Measurements from ENCODE around the gene SLC38A8.

The SLC38A8 gene

DNA sequence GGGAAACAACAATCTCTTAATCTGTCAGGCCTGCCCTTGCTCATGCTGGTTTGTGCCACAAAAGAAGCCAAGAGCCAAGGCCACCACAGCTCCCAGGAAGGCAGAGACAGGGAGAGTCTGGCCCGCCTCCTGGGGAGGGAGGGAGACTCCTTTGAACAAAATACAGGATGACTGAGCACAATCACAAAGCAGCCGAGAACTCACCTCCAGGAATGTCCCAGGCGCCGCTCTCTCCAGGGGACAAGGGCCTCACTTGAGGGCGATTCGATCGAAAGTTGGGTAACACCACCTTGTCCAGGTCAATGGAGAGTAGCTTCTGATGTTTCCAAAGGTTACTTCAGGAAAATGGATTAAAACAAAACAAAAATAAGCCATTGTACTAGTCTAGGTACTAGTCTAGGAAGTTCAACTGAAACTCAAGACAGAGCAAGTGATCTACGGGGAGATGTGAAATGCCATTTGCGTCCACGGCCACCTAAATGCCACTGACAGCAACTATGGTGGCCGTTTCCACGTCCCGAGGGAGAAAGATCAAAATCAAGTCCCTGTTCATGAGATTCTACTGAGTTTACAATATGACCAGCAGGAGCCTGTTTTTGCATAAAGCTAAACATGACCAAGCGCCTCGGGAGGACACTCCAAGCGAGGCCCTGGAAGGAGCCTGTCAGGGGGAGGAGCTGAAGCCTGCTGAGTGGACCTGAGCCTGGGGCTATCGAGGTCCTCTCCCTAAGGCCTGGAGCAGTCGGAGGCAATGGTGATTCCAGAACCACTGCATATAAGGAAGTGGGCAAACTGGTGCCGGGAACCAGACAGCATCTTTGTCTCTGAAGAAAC is 13.4 kb upstream of the SLC38A8 start:
- no peak for FAIRE-seq
- DNase-seq (ENCODE audit: insufficient read length), result no peak
- TF ChIP-seq POLR2A (IDR thresholded peaks at IDR 0.05; ENCODE audit: low read depth, low read length) (no peak), POLR2AphosphoS5 (IDR thresholded peaks at IDR 0.05; ENCODE audit: low read depth, low read length) (no peak), TAF1 (IDR thresholded peaks at IDR 0.05; ENCODE audit: borderline replicate concordance, low read depth, low read length) (no peak)

DNA sequence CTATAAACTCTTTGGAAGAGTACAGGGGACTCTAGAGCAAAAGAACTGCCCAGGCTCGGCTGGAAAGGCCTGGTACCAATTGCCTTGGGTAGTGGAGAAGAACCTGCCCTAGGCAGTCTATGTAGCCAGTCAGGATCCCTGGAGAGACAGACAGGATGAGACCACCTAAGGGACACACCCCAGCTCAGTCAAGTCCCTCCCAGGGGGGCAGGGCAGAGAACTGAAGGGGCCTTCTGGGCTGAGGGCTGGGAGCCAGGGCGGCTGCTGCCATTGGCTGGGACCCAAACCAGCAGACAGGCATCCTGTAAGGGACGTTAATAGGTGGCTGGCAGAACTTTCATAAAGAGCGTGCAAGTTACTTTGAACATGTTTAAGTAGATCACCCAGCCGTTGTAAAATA is 12.8 kb upstream of the SLC38A8 start:
- DNase-seq (ENCODE audit: insufficient read length) (no peak), FAIRE-seq (no peak)

DNA sequence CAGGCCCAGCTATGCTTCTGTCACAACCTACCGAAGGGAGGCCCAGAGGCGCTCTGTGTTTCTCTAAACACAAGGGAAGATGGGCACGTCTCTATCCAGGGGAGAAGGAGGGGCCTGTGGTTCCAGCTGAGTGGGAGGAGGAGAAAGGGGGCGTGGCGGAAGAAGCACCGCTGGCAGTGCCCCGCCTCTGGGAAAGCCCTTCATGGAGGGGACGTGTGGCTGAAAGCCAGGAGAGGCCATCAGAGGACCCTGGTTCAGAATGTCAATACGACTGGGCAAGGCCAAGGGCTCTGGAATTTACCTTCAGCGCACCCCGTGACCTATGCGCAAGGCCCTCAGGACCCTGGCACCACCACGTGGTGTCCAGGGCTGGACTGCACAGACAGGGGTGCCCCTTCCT is 12.3 kb upstream of the SLC38A8 start:
- no peak for FAIRE-seq
- DNase-seq (ENCODE audit: insufficient read length), result no peak
- TF ChIP-seq TAF1 (IDR thresholded peaks at IDR 0.05; ENCODE audit: borderline replicate concordance, low read depth, low read length), result no peak
- TF ChIP-seq POLR2AphosphoS5 (IDR thresholded peaks at IDR 0.05; ENCODE audit: low read depth, low read length), result no peak
- no peak for TF ChIP-seq POLR2A (IDR thresholded peaks at IDR 0.05; ENCODE audit: low read depth, low read length)

More for the DNA sequence above, 12.8 kb upstream of the SLC38A8 start:
- TF ChIP-seq TAF1 (IDR thresholded peaks at IDR 0.05; ENCODE audit: borderline replicate concordance, low read depth, low read length) (no peak), POLR2AphosphoS5 (IDR thresholded peaks at IDR 0.05; ENCODE audit: low read depth, low read length) (no peak), POLR2A (IDR thresholded peaks at IDR 0.05; ENCODE audit: low read depth, low read length) (no peak)

DNA sequence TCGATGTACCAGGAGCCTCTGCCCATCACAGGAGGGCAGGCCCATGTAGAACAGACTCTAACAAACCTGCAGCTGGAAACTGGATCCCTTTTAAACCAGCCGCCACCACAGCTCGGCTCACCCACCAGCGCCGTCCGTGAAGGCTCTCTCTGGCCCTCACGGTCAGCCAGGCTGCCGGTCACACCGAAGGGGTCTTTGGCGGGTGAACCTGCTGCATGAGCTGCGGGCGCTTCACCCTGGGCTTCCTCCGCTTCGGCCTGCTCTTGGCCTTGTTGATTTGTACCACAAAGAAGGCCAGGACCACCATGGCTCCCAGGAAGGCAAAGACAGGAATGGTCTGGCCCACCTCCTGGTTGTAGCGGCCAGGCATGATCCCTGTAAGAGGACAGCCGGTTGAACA is 11.7 kb upstream of the SLC38A8 start:
- DNase-seq (ENCODE audit: insufficient read length) (no peak), FAIRE-seq (no peak)
- no peak for TF ChIP-seq TAF1 (IDR thresholded peaks at IDR 0.05; ENCODE audit: borderline replicate concordance, low read depth, low read length)
- no peak for TF ChIP-seq POLR2A (IDR thresholded peaks at IDR 0.05; ENCODE audit: low read depth, low read length)
- no peak for TF ChIP-seq POLR2AphosphoS5 (IDR thresholded peaks at IDR 0.05; ENCODE audit: low read depth, low read length)

DNA sequence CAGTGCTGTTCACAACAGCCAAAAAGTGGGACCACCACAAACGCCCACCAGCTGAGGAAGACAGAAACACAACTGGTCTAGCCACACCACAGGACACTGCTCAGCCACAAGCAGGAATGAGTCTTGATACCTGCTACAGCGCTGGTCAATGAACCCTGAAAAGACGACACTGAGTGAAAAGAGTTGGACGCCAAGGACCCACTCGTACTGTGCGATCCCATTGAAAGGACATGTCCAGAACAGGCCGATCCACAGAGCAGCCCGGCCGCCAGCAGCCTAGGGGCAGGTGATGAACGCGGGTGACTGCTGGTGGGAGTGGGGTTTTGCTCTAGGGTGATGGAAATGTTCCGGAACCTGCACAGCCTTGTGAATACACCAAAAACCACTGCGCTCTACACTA is 10.6 kb upstream of the SLC38A8 start:
- DNase-seq (ENCODE audit: insufficient read length) (no peak), FAIRE-seq (no peak)
- no peak for TF ChIP-seq POLR2A (IDR thresholded peaks at IDR 0.05; ENCODE audit: low read depth, low read length)
- TF ChIP-seq POLR2AphosphoS5 (IDR thresholded peaks at IDR 0.05; ENCODE audit: low read depth, low read length), result no peak
- TF ChIP-seq TAF1 (IDR thresholded peaks at IDR 0.05; ENCODE audit: borderline replicate concordance, low read depth, low read length), result no peak

DNA sequence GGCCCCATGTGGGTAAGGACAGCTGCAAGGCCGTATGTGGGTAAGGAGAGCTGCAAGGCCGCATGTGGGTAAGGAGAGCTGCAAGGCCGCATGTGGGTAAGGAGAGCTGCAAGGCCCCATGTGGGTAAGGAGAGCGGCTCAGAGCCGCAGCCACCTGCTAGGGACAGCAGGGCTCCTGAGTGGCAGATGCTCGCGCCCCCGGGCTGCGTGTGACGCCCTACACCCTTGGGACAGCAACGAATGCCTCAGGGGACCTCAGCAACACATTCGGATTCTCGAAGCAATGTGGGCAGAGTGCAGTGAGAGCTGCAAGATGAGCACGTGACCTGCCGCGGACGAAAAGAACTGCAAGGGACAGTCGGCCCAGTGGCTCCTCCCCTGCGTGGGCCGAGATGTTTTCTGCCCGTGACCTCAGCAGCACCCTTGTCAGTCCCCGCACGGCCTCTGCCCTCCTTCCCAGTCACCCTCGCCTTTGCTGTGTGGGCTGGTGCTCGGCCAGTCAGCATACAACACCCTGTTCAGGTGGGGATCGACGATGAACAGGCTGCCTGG is 9.6 kb upstream of the SLC38A8 start:
- TF ChIP-seq POLR2A (IDR thresholded peaks at IDR 0.05; ENCODE audit: low read depth, low read length), result no peak
- no peak for TF ChIP-seq TAF1 (IDR thresholded peaks at IDR 0.05; ENCODE audit: borderline replicate concordance, low read depth, low read length)
- TF ChIP-seq POLR2AphosphoS5 (IDR thresholded peaks at IDR 0.05; ENCODE audit: low read depth, low read length), result no peak
- FAIRE-seq (no peak), DNase-seq (ENCODE audit: insufficient read length) (no peak)

DNA sequence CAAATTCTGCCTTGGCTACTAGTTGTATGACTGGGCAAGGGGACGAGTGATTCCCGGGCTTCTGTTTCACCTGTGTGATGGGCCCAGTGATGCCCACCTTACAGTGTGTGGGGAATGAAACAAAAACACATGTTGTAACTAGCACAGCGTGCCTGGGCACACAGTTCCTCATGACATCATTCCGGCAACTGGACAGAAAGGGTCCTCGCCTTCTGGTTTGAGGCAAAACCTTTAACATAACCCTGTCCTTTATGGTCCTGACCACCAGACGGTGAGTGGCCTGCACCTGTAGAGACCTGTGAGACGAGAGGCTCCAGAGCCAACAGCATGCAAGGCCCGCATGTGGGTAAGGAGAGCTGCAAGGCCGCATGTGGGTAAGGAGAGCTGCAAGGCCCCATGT is 7.7 kb upstream of the SLC38A8 start:
- no peak for FAIRE-seq
- no peak for TF ChIP-seq POLR2AphosphoS5 (IDR thresholded peaks at IDR 0.05; ENCODE audit: low read depth, low read length)
- DNase-seq (ENCODE audit: insufficient read length), result no peak

DNA sequence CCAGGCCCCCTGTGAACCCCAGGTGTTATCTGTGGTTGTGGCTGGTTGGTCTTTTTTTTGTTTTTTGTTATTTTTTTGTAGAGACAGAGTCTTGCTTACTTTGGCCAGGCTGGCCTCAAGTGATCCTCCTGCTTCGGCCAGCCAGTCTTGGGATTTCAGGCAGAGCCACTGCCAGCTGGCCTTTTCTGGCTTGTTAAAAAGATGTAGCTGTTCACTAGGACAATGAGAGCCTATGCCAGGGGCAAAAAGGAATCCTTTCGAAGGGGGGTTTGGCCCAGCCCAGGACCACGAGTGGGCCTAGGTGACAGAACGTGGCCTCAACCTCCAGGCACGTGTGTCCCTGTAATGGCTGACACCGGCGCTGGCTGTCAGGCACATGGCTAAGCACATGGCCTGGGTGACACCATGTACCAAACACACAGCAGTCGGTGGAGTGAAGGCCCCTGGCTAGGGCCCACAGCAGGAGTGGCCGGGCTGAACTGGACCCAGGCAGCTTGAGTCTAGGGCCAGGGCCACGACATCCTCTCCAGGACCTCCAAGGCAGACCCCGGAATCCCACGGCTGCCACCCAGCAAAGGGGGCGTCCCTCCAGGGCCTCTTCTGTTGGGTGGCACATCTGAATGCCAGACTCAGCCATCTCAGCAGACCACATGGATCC is 6.9 kb upstream of the SLC38A8 start:
- TF ChIP-seq TAF1 (IDR thresholded peaks at IDR 0.05; ENCODE audit: borderline replicate concordance, low read depth, low read length) (no peak), POLR2A (IDR thresholded peaks at IDR 0.05; ENCODE audit: low read depth, low read length) (no peak), POLR2AphosphoS5 (IDR thresholded peaks at IDR 0.05; ENCODE audit: low read depth, low read length) (no peak)
- no peak for FAIRE-seq
- DNase-seq (ENCODE audit: insufficient read length), result no peak

DNA sequence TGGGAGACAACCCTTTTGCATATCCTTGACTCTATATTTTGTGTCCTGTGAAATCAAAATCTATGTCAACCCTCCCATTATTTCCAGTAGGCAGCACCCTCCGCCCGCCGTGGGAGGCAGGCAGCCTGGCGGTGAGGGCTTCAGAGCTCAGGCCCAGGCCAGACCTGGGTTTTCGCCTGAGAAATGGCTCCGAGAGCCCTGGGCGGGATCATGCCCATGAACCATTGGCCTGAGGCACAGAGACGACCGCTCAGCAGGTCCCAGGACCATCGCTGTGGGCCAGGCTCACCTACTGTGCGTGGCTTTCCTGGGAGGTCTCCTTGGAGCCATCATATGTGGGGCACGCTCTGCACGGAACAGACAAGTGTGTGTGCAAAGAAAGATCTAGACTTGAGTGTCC is 6.3 kb upstream of the SLC38A8 start:
- TF ChIP-seq TAF1 (IDR thresholded peaks at IDR 0.05; ENCODE audit: borderline replicate concordance, low read depth, low read length) (no peak), POLR2A (IDR thresholded peaks at IDR 0.05; ENCODE audit: low read depth, low read length) (no peak), POLR2AphosphoS5 (IDR thresholded peaks at IDR 0.05; ENCODE audit: low read depth, low read length) (no peak)
- no peak for FAIRE-seq
- DNase-seq (ENCODE audit: insufficient read length), result no peak

DNA sequence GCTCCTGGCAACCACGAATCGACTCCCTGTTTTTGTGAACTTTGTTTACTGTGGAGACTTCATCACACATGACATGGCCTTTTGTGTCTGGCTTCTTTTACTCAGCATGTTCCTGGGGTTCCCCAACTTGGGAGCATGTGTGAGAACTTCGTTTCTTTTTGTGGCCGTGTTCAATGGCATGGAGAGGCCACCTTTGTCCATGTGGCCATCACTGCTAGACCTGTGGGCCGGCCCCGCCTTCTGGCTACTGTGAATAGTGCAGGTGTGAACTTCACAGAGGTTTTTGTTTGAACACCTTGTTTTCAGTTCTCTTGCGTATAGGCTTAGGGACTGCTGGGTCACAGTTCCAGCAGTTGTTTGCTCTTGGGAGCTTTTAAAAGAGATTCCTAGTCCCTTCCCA is 5.7 kb upstream of the SLC38A8 start:
- no peak for DNase-seq (ENCODE audit: insufficient read length)
- TF ChIP-seq POLR2A (IDR thresholded peaks at IDR 0.05; ENCODE audit: low read depth, low read length), result no peak
- TF ChIP-seq POLR2AphosphoS5 (IDR thresholded peaks at IDR 0.05; ENCODE audit: low read depth, low read length), result no peak
- no peak for TF ChIP-seq TAF1 (IDR thresholded peaks at IDR 0.05; ENCODE audit: borderline replicate concordance, low read depth, low read length)
- no peak for FAIRE-seq

DNA sequence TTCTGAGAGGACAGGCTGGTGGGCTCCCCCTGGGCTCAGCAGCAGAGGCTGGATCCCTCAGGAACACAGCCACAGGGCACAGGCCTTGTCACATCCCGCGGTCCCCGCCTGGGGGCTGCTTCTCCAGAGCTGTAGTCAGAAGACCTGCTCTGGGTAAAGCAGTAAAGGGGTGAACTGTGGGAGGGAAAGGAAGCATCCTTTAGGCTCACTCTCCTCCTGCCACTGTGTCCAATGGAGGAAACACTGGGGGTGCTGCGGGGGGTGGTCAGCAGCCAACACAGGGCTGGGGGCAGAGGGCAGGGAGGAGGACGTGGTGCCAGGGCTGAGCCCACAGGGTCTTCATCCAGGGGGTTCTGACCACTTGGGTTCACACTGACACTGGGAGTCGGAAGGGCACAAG is 5.0 kb upstream of the SLC38A8 start:
- no peak for DNase-seq (ENCODE audit: insufficient read length)
- FAIRE-seq, result no peak
- TF ChIP-seq POLR2A (IDR thresholded peaks at IDR 0.05; ENCODE audit: low read depth, low read length) (no peak), POLR2AphosphoS5 (IDR thresholded peaks at IDR 0.05; ENCODE audit: low read depth, low read length) (no peak), TAF1 (IDR thresholded peaks at IDR 0.05; ENCODE audit: borderline replicate concordance, low read depth, low read length) (no peak)

DNA sequence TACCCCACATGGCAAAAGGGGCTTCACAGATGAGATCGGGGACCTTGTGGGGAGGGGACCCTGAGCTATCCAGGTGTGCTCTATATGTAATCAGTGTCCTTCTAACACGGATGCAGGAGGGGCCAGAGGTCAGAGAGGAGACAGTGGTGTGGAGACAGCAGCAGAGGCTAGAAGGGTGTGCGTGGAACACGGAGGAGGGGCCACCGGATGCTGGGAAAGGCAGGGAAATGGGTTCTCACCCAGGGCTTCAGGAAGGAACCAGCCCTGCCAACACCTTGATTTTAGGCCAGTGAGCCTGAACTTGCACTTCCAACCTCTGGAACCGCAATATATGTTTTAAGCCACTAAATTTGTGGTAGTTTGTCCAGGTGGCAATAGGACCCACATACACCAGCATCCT is 4.6 kb upstream of the SLC38A8 start:
- DNase-seq (ENCODE audit: insufficient read length) (no peak), FAIRE-seq (no peak)
- TF ChIP-seq TAF1 (IDR thresholded peaks at IDR 0.05; ENCODE audit: borderline replicate concordance, low read depth, low read length) (no peak), POLR2AphosphoS5 (IDR thresholded peaks at IDR 0.05; ENCODE audit: low read depth, low read length) (no peak), POLR2A (IDR thresholded peaks at IDR 0.05; ENCODE audit: low read depth, low read length) (no peak)

Measured in GM12892 (cell line).